ENCODE measurements around the gene TMOD3. TPM values are rescaled to one million over a fixed set of nuclear protein-coding genes. Genes with fewer than 3 reads are reported as not detected.

TMOD3 gene
- total and polyA plus RNA-seq, 2 experiments from 2014 or later = 27.2 to 38.3 TPM

GRCh38 chr15:51803965-51804364 lies 25.5 kb upstream of the TMOD3 start:
- H4K20me1 ChIP-seq (ENCODE audit: insufficient read depth, poor library complexity, severe bottlenecking) = no peaks in the 10 kb centered on the region
- no peaks in the 10 kb centered on the region for H3K27me3 ChIP-seq
- H3K79me2 ChIP-seq = no peaks in the 10 kb centered on the region
- no peak overlapping the region for H3K27ac ChIP-seq
- H3K4me2 ChIP-seq = no peak overlapping the region
- no peaks in the 10 kb centered on the region for H3K4me1 ChIP-seq (ENCODE audit: insufficient read depth)
- DNase-seq (ENCODE audit: low spot score) = no peak
- H3K4me3 ChIP-seq = no peak overlapping the region
- no peak overlapping the region for H2AFZ ChIP-seq
- H3K36me3 ChIP-seq (replicated peaks; ENCODE audit: insufficient read depth, low read depth) = no peaks in the 10 kb centered on the region
- H3K9me2 ChIP-seq (replicated peaks; ENCODE audit: insufficient read depth) = no peaks in the 10 kb centered on the region
- H3K9me3 ChIP-seq (ENCODE audit: low read depth) = no peaks in the 10 kb centered on the region
- TF ChIP-seq CTCF (IDR thresholded peaks at IDR 0.05; ENCODE audit: poor library complexity) (no peak), EZH2 (IDR thresholded peaks at IDR 0.05; ENCODE audit: borderline replicate concordance) (no peak), EZH2phosphoT487 (IDR thresholded peaks at IDR 0.05; ENCODE audit: low read depth, severe bottlenecking, unreplicated experiment) (no peak)
- WGBS (ENCODE audit: low lambda C conversion rate, missing lambda C conversion rate) = 90% methylated on average over 2 of the region's 2 CpGs

- Histone ChIP-seq H3K27me3 (no peaks in the 10 kb centered on the region), H3K4me3 (no peak overlapping the region), H3K4me1 (ENCODE audit: insufficient read depth) (no peaks in the 10 kb centered on the region), H3K4me2 (no peak overlapping the region), H2AFZ (no peak overlapping the region), H3K79me2 (no peaks in the 10 kb centered on the region), H4K20me1 (ENCODE audit: insufficient read depth, poor library complexity, severe bottlenecking) (no peaks in the 10 kb centered on the region), H3K9me3 (ENCODE audit: low read depth) (no peaks in the 10 kb centered on the region), H3K36me3 (replicated peaks; ENCODE audit: insufficient read depth, low read depth) (no peaks in the 10 kb centered on the region), H3K9me2 (replicated peaks; ENCODE audit: insufficient read depth) (no peaks in the 10 kb centered on the region), H3K27ac (no peak overlapping the region)
- TF ChIP-seq CTCF (IDR thresholded peaks at IDR 0.05; ENCODE audit: poor library complexity) (no peak), EZH2 (IDR thresholded peaks at IDR 0.05; ENCODE audit: borderline replicate concordance) (no peak), EZH2phosphoT487 (IDR thresholded peaks at IDR 0.05; ENCODE audit: low read depth, severe bottlenecking, unreplicated experiment) (no peak)
- 97% methylated on average over 2 of the region's 2 CpGs for WGBS (ENCODE audit: low lambda C conversion rate, missing lambda C conversion rate)
- no peak for DNase-seq (ENCODE audit: low spot score)
Observed at GRCh38 chr15:51806123-51806522, 23.3 kb upstream of the TMOD3 start.

- Histone ChIP-seq H3K79me2 (no peaks in the 10 kb centered on the region), H3K4me1 (ENCODE audit: insufficient read depth) (no peaks in the 10 kb centered on the region), H3K4me3 (no peak overlapping the region), H3K4me2 (no peak overlapping the region), H3K27ac (no peak overlapping the region), H3K9me2 (replicated peaks; ENCODE audit: insufficient read depth) (no peaks in the 10 kb centered on the region), H4K20me1 (ENCODE audit: insufficient read depth, poor library complexity, severe bottlenecking) (no peaks in the 10 kb centered on the region), H3K9me3 (ENCODE audit: low read depth) (no peaks in the 10 kb centered on the region), H3K27me3 (no peaks in the 10 kb centered on the region), H2AFZ (no peak overlapping the region), H3K36me3 (replicated peaks; ENCODE audit: insufficient read depth, low read depth) (no peaks in the 10 kb centered on the region)
- no peak for DNase-seq (ENCODE audit: low spot score)
- WGBS (ENCODE audit: low lambda C conversion rate, missing lambda C conversion rate) = 52% methylated on average over 1 of the region's 1 CpG
- no peak for TF ChIP-seq CTCF (IDR thresholded peaks at IDR 0.05; ENCODE audit: poor library complexity)
- TF ChIP-seq EZH2phosphoT487 (IDR thresholded peaks at IDR 0.05; ENCODE audit: low read depth, severe bottlenecking, unreplicated experiment) = no peak
- no peak for TF ChIP-seq EZH2 (IDR thresholded peaks at IDR 0.05; ENCODE audit: borderline replicate concordance)
Observed at GRCh38 chr15:51809457-51809856, 20.0 kb upstream of the TMOD3 start.

- Histone ChIP-seq H2AFZ (no peak overlapping the region), H4K20me1 (ENCODE audit: insufficient read depth, poor library complexity, severe bottlenecking) (no peaks in the 10 kb centered on the region), H3K4me1 (ENCODE audit: insufficient read depth) (no peaks in the 10 kb centered on the region), H3K36me3 (replicated peaks; ENCODE audit: insufficient read depth, low read depth) (no peaks in the 10 kb centered on the region), H3K9me2 (replicated peaks; ENCODE audit: insufficient read depth) (no peaks in the 10 kb centered on the region), H3K27me3 (no peaks in the 10 kb centered on the region), H3K79me2 (no peaks in the 10 kb centered on the region), H3K4me3 (no peak overlapping the region), H3K4me2 (no peak overlapping the region), H3K9me3 (ENCODE audit: low read depth) (no peaks in the 10 kb centered on the region), H3K27ac (no peak overlapping the region)
- 87% methylated on average over 2 of the region's 2 CpGs for WGBS (ENCODE audit: low lambda C conversion rate, missing lambda C conversion rate)
- TF ChIP-seq CTCF (IDR thresholded peaks at IDR 0.05; ENCODE audit: poor library complexity) = no peak
- TF ChIP-seq EZH2 (IDR thresholded peaks at IDR 0.05; ENCODE audit: borderline replicate concordance) = no peak
- TF ChIP-seq EZH2phosphoT487 (IDR thresholded peaks at IDR 0.05; ENCODE audit: low read depth, severe bottlenecking, unreplicated experiment) = no peak
- DNase-seq (ENCODE audit: low spot score) = no peak
Observed at GRCh38 chr15:51812598-51812997, 16.9 kb upstream of the TMOD3 start.
